Measurements from ENCODE around the gene NSUN2.

NSUN2 gene

DNA sequence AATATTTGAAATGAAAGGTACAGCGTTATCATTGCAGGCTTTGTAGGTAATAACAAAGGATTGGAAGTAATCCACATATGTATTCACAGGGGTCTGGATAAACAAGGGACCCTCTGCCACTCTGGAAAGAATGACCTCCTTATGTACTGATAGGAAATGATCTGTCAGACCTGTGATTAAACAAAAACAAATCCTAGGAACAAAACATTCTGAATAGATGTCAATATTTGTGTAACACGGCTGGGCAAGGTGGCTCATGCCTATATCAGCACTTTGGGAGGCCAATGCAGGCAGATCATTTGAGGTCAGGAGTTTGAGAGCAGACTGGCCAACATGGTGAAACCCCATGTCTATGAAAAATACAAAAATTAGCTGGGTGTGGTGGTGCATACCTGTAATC, 42.3 kb downstream of the NSUN2 start:
- H3K4me3 ChIP-seq (ENCODE audit: control insufficient read depth, low read depth, low read length) = no peak overlapping the region
- DNase-seq (ENCODE audit: low read depth) = no peak
- TF ChIP-seq, protein P1, sequence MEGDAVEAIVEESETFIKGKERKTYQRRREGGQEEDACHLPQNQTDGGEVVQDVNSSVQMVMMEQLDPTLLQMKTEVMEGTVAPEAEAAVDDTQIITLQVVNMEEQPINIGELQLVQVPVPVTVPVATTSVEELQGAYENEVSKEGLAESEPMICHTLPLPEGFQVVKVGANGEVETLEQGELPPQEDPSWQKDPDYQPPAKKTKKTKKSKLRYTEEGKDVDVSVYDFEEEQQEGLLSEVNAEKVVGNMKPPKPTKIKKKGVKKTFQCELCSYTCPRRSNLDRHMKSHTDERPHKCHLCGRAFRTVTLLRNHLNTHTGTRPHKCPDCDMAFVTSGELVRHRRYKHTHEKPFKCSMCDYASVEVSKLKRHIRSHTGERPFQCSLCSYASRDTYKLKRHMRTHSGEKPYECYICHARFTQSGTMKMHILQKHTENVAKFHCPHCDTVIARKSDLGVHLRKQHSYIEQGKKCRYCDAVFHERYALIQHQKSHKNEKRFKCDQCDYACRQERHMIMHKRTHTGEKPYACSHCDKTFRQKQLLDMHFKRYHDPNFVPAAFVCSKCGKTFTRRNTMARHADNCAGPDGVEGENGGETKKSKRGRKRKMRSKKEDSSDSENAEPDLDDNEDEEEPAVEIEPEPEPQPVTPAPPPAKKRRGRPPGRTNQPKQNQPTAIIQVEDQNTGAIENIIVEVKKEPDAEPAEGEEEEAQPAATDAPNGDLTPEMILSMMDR (conservative IDR thresholded peaks at IDR 0.05; ENCODE audit: control insufficient read depth, insufficient read depth, low read depth, low read length) = no peak

DNA sequence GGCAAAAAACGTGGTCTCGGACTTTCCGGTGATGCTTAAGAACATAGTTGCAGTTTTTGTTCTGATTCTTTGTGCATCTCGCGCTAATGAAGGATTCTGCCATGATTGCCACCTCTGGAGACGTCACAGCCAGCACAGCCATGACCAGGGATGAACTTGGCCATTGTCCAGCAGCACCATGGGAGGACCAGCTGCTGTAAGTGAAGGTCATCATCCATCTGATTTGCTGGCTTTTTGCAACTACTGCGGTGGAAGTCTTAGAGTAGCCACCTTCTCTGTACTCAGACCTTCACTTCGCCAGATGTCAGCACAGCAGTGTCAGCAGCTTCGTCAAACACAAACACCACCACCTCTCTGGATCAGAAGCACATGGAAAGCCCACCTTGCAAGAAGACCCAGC, 45.7 kb downstream of the NSUN2 start:
- H3K4me3 ChIP-seq (ENCODE audit: control insufficient read depth, low read depth, low read length) = no peak overlapping the region
- TF ChIP-seq, protein P1 (conservative IDR thresholded peaks at IDR 0.05; ENCODE audit: control insufficient read depth, insufficient read depth, low read depth, low read length) = no peak

DNA sequence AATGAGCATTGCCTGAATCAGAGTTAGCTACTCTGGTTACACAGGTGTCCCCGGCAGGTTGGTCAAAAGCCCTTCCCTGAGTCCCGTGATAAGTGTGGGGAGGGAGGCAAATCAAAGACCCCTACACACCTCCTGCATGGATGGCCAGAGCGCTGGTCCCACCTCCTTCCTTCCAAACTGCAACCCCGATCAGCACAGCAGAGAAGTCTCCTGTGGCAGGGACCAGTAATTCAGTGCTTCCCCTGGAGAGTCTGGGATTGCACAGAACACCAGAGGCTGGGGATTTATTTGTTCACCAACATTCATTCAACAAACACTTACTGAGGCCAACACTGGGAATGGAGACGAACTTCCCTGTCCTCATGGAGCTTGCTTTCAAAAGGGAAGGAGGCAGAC, 46.2 kb downstream of the NSUN2 start:
- DNase-seq (ENCODE audit: low read depth) = no peak
- no peak overlapping the region for H3K4me3 ChIP-seq (ENCODE audit: control insufficient read depth, low read depth, low read length)
- TF ChIP-seq, protein P1 (conservative IDR thresholded peaks at IDR 0.05; ENCODE audit: control insufficient read depth, insufficient read depth, low read depth, low read length) = no peak

More for the DNA sequence above, 45.7 kb downstream of the NSUN2 start:
- DNase-seq (ENCODE audit: low read depth) = no peak

DNA sequence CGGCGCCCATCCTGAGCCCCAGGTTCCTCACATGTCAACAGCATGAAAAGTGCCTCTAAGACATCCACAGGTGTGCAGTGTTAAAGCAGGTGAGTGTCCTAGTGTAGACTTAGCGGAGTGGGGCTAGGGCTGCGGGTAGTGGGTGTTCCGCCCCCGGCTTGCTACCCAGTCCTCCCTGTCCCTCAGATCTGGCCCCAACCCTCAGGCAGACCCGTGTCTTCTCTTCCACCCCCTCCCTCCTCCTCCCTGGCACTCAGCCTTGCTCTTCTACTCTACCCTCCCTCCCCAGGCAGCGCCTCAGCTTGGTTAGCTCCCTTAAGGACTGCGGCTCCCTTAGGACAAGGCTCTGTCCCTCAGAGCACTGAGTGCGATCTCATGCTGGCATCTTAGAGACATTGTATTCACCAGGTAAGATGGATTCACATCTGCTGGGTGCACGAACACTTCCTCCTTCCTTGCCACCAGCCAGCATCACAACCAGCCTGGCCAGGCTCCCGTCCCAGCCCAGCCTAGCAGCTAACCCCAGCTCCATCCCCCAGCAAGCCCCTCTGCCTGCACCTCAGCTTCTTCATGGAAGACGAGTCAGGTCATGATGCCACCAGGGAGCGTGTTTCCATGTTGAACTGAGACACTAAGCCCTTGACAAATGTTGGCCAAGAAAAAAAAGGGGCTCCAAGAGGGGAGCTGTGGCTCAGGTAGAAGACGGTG, 46.8 kb downstream of the NSUN2 start:
- H3K4me3 ChIP-seq (ENCODE audit: control insufficient read depth, low read depth, low read length) = no peak overlapping the region
- TF ChIP-seq, protein P1 (conservative IDR thresholded peaks at IDR 0.05; ENCODE audit: control insufficient read depth, insufficient read depth, low read depth, low read length) = no peak
- DNase-seq (ENCODE audit: low read depth) = no peak

DNA sequence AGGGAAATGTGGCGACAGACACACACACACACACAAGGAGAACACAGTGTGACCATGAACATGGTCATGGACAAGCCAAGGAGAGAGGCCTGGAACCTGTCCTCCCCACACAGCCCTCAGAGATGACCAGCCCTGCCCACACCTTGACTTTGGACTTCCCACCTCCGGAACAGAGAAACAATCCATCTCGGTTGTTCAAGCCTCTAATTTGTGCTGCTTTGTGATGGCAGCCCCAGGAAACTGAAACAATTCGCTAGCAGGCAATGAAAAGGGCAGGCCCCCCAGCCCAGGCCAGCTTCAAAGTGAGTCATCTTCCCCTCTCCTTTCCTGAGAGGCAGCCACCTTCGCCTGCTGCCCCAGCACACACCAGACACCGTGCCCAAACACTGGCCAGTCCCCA, 47.7 kb downstream of the NSUN2 start:
- DNase-seq (ENCODE audit: low read depth) = no peak
- TF ChIP-seq, protein P1 (conservative IDR thresholded peaks at IDR 0.05; ENCODE audit: control insufficient read depth, insufficient read depth, low read depth, low read length) = no peak
- no peak overlapping the region for H3K4me3 ChIP-seq (ENCODE audit: control insufficient read depth, low read depth, low read length)

DNA sequence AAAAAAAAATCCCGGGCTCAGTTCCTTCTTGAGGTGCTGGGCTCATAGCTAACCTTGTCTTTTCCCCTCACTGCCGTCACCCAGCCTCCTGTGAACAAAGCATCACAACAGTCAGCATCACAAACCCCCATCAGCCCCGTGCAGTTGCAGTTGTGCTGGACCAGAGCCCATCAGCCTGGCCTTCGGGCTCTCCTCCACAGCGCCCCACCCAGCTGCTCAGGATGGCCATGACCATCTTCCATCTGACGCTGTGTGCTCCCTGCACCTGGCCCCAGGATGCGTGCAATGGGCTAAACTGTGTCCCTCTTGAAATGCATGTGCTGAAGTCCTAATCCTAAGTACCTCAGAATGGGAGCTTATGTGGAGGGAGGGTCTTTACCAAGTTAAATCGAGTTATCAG, 48.1 kb downstream of the NSUN2 start:
- no peak for DNase-seq (ENCODE audit: low read depth)
- H3K4me3 ChIP-seq (ENCODE audit: control insufficient read depth, low read depth, low read length) = no peak overlapping the region
- TF ChIP-seq, protein P1 (conservative IDR thresholded peaks at IDR 0.05; ENCODE audit: control insufficient read depth, insufficient read depth, low read depth, low read length) = no peak

Data from fibroblast of mammary gland (primary cell).